Upper lobe of right lung (tissue), 1 donor: ENCODE data around the gene FEM1B. TPM values are rescaled to one million over a fixed set of nuclear protein-coding genes. Genes with fewer than 3 reads are reported as not detected.

ENCODE experiments used
- ATAC-seq: fragments of 200-7000 bp; cut with Tn5 transposase; one replicate; pipeline ENCODE4 v1.9.1; 2020; ENCODE audit warnings: mild to moderate bottlenecking, moderate library complexity
- DNase-seq: peaks from one replicate; pipeline ENCODE4 v3.0.0-alpha.2; 2020
- H3K27ac ChIP-seq: fragments of 200-600 bp; one replicate; pipeline ENCODE4 v1.8.0; 2022
- H3K27me3 ChIP-seq: fragments of 200-600 bp; one replicate; pipeline ENCODE4 v1.8.0; 2022; ENCODE audit warnings: mild to moderate bottlenecking
- H3K36me3 ChIP-seq: fragments of 200-600 bp; one replicate; pipeline ENCODE4 v1.8.0; 2022
- H3K4me1 ChIP-seq: fragments of 200-600 bp; one replicate; pipeline ENCODE4 v1.8.0; 2022
- H3K4me3 ChIP-seq: fragments of 200-600 bp; one replicate; pipeline ENCODE4 v1.8.0; 2022; ENCODE audit warnings: mild to moderate bottlenecking
- H3K9me3 ChIP-seq: fragments of 200-600 bp; one replicate; pipeline ENCODE4 v1.8.0; 2022
- intact Hi-C: fragments of 100-400 bp; cut with DNase I; formaldehyde crosslinking; loops from one replicate; pipeline ENCODE4 v1.11.0; 2022
- total RNA-seq: library from RNA; stranded (reverse); fragmentation: NEBNext Ultra II Directional; extraction: Animal tissue kit (Norgen Biotek cat#: 25700); gene quantifications from one replicate; pipeline ENCODE4 v1.2.1, GENCODE V29; 2021
- TF ChIP-seq, protein P1 (sequence below): fragments of 200-600 bp; IDR thresholded peaks from one replicate; pipeline ENCODE4 v1.8.0; 2022; ENCODE audit warnings: antibody characterized with exemption
- donor health status: DM: no; HTN: yes; CAD: no; lungs with severe emphysema.

FEM1B gene
- total RNA-seq, 1 donor from 2014 or later = 42.3 TPM

DNA sequence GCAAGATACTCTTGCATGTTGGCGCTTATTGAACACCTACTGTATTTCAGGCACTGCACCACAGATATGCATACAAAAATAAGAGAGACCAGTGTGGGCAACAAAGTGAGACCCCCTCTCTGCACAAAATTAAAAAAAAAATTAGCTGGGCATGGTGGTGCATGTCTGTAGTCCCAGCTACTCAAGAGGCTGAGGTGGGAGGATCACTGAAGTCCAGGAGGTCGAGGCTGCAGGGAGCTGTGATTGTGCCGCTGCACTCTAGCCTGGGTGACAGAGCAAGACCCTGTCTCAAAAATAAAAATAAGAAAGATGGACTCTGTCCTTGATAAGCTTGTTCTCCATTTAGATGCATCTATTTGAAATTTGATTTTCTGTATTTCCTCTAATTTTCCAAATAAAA lies 20.8 kb downstream of the FEM1B start:
- TF ChIP-seq, protein P1, sequence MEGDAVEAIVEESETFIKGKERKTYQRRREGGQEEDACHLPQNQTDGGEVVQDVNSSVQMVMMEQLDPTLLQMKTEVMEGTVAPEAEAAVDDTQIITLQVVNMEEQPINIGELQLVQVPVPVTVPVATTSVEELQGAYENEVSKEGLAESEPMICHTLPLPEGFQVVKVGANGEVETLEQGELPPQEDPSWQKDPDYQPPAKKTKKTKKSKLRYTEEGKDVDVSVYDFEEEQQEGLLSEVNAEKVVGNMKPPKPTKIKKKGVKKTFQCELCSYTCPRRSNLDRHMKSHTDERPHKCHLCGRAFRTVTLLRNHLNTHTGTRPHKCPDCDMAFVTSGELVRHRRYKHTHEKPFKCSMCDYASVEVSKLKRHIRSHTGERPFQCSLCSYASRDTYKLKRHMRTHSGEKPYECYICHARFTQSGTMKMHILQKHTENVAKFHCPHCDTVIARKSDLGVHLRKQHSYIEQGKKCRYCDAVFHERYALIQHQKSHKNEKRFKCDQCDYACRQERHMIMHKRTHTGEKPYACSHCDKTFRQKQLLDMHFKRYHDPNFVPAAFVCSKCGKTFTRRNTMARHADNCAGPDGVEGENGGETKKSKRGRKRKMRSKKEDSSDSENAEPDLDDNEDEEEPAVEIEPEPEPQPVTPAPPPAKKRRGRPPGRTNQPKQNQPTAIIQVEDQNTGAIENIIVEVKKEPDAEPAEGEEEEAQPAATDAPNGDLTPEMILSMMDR = no peak
- peaks cover 7% of the 10 kb centered on the region for H3K36me3 ChIP-seq
- intact Hi-C loops = no loop called here
- H3K9me3 ChIP-seq = no peaks in the 10 kb centered on the region
- no peak for DNase-seq
- peaks cover 26% of the 10 kb centered on the region for H3K4me1 ChIP-seq
- no peaks in the 10 kb centered on the region for H3K27me3 ChIP-seq
- ATAC-seq = no peak
- H3K27ac ChIP-seq = no peak overlapping the region
- H3K4me3 ChIP-seq = peak overlapping the region; percentile 36

DNA sequence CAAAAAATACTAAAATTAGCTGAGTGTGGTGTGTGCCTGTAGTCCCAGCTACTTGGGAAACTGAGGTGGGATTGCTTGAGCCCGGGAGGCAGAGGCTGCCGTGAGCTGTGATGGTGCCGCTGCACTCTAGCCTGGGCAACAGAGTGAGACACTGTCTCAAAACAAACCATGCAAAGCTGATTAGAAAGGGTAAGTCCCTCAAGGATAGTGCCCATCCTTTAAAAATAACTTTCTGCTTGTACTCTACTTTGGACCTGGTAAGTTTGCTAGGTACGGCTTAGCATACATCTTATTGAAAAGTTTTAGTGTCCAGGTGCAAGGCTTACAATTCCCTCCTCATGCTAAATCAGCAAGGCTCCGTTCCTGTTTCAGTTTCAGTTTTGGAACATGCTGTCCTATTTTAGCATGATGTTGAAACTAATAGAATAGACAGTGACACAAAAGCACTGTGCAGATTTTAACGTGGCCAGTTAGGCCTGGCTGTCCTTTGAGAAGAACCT lies 21.4 kb downstream of the FEM1B start:
- Histone ChIP-seq H3K27ac (peak overlapping the region; percentile 37), H3K36me3 (peaks cover 5% of the 10 kb centered on the region), H3K27me3 (no peaks in the 10 kb centered on the region), H3K9me3 (no peaks in the 10 kb centered on the region), H3K4me3 (peak overlapping the region; percentile 36), H3K4me1 (peaks cover 21% of the 10 kb centered on the region)
- DNase-seq (no peak), ATAC-seq (peak; percentile 76)
- TF ChIP-seq, protein P1 = no peak
- intact Hi-C loops = no loop called here

DNA sequence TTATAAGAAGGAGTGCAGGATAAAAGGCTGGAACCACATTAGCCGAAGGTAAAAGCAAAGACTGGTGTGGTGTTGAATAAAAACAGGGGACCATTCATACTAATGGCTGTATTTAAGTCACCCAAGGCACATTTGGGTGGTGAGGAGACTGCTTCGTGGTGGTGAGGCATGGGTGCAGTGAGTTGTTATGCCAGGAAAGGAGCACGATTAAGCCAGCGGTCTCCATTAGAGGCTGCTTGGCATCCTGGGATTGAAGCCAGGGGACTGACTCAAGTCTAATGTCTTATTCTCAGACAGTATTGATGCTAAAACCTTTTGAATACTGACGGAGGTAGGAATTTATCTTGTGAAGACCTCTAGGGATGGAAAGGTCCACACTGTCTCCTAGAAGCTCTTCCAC lies 21.9 kb downstream of the FEM1B start:
- Histone ChIP-seq H3K9me3 (no peaks in the 10 kb centered on the region), H3K27ac (peak overlapping the region; percentile 37), H3K27me3 (no peaks in the 10 kb centered on the region), H3K4me3 (peak overlapping the region; percentile 36), H3K4me1 (peaks cover 19% of the 10 kb centered on the region), H3K36me3 (peaks cover 5% of the 10 kb centered on the region)
- TF ChIP-seq, protein P1 = no peak
- DNase-seq = no peak
- ATAC-seq = no peak
- intact Hi-C loops = no loop called here

DNA sequence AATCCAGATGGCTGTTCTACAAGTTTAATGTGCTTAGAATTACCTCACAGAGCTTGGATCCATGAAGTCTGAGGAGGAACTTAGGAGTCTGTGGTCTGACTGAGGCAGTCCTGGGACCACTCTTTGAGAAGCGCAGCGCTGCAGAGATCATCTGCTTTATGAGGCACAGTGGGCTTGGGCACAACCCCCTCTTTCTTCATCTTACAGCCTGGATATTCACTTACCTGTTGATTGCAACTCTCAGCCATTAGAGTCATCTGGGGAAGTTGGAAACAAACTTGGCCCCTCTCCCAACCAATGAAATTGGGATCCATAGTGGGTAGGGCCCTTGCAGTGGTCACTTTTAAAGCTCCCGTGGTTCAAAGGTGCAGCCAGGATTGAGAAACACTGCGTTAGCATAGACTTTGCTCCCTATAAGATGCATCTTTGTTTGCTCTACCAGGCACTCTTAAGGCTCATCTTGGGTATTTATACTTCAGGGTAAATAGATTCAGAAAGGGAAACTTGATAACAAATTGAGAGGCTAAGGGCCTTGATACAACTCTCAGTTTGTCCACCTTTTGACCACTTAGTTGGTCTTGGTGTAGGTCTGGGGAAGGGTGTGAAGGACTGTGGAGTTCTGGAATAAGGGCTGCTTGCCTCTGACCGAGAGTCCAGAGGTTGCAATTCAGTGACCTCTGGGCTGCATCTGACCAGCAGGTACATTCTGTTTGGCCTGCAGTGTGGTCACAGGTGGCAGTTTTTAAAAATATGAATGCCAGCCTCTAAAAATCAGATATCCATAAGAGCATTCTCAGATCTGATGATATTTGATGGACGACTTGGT lies 22.8 kb downstream of the FEM1B start:
- Histone ChIP-seq H3K27ac (no peak overlapping the region), H3K36me3 (peaks cover 5% of the 10 kb centered on the region), H3K4me3 (no peak overlapping the region), H3K9me3 (no peaks in the 10 kb centered on the region), H3K27me3 (no peaks in the 10 kb centered on the region), H3K4me1 (peaks cover 16% of the 10 kb centered on the region)
- no peak for ATAC-seq
- intact Hi-C loops = loop anchor here (10.0 kb wide), 1 partner anchor 254 kb away; no protein-coding TSS in a partner anchor
- TF ChIP-seq, protein P1 = no peak
- DNase-seq = no peak

DNA sequence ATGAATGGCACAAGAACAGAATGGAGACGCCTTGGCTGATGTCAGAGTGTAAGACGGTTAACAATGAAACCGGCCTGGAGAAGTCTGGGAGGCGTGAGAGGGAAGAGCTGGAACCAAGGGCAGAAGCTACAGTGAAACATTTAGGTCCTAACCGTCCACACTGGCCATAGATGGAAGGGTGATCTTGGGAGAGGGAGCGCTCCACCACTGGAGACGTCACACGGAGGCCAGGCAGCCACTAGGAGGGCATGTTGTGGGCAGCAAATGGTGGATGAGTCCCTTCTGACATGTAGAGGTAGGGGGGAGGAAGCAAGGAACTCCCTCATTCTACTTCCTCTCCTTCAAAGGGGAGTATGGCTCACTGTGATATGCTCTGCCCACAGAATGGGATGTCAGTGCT lies 23.8 kb downstream of the FEM1B start:
- ATAC-seq = no peak
- no peak for DNase-seq
- intact Hi-C loops = loop anchor here (10.0 kb wide), 1 partner anchor 254 kb away; no protein-coding TSS in a partner anchor
- peaks cover 5% of the 10 kb centered on the region for H3K36me3 ChIP-seq
- no peak overlapping the region for H3K4me3 ChIP-seq
- no peaks in the 10 kb centered on the region for H3K27me3 ChIP-seq
- H3K27ac ChIP-seq = no peak overlapping the region
- peaks cover 9% of the 10 kb centered on the region for H3K4me1 ChIP-seq
- no peaks in the 10 kb centered on the region for H3K9me3 ChIP-seq
- TF ChIP-seq, protein P1 = no peak
